ENCODE data around the gene PDHX.

DNA sequence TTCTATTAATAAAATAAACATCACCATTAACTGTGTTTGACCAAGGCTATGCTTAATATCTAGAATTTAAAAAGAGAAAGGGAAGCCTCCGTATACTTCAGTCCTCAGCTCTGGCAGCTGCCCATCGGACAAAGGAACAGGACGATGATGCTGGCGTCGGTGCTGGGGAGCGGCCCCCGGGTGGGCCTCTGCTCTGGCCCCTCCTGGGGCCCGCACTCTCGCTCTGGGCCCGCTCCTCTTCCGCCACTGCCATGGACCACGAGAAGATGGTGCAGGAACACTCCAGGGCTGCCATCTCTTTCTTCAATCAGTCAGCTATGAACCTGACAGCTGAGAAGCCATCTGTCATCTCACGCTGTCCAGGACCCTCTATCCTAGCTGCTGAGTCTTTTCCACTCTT is 25.3 kb downstream of the PDHX start:
- TF ChIP-seq, protein P1, sequence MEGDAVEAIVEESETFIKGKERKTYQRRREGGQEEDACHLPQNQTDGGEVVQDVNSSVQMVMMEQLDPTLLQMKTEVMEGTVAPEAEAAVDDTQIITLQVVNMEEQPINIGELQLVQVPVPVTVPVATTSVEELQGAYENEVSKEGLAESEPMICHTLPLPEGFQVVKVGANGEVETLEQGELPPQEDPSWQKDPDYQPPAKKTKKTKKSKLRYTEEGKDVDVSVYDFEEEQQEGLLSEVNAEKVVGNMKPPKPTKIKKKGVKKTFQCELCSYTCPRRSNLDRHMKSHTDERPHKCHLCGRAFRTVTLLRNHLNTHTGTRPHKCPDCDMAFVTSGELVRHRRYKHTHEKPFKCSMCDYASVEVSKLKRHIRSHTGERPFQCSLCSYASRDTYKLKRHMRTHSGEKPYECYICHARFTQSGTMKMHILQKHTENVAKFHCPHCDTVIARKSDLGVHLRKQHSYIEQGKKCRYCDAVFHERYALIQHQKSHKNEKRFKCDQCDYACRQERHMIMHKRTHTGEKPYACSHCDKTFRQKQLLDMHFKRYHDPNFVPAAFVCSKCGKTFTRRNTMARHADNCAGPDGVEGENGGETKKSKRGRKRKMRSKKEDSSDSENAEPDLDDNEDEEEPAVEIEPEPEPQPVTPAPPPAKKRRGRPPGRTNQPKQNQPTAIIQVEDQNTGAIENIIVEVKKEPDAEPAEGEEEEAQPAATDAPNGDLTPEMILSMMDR (IDR thresholded peaks at IDR 0.05): no peak
- TF ChIP-seq POLR2A (IDR thresholded peaks at IDR 0.05): no peak

Measured in heart left ventricle (tissue), 13 donors.